ENCODE results near the gene RPS6KA4. TPM values are rescaled to one million over a fixed set of nuclear protein-coding genes. Genes with fewer than 3 reads are reported as not detected.
"Not testable (repeated sequence)": the region's sequence is repeated elsewhere in the genome, so short reads cannot be mapped to it uniquely, and the experiment has no call there.

RPS6KA4 gene
- total RNA-seq, result 10 to 100 TPM; 31.4 to 34.3 TPM

- no peaks in the 10 kb centered on the region for H3K27me3 Mint-ChIP-seq
- peaks cover 37% of the 10 kb centered on the region for H3K4me1 Mint-ChIP-seq (ENCODE audit: low read depth)
- POLR2A ChIA-PET, result interaction anchor here (1.0 to 2.8 kb wide), 5 partner anchors 10 to 90 kb away, joined by 3 to 10 read pairs (median 3); partner anchors contain the start of genes PRDX5 and TRMT112
- no peaks in the 10 kb centered on the region for H3K9me3 Mint-ChIP-seq
- intact Hi-C loops (cut with micrococcal nuclease), result loop anchor here (2.0 kb wide), 2 partner anchors 16 to 90 kb away; no protein-coding TSS in a partner anchor
- H3K36me3 Mint-ChIP-seq, result peaks cover 17% of the 10 kb centered on the region
- peak; percentile 68 for DNase-seq
- CTCF ChIA-PET, result interaction anchor here (1.0 to 1.5 kb wide), 7 partner anchors 13 to 384 kb away, joined by 3 to 5 read pairs (median 3); partner anchors contain the start of genes CCDC88B, PRDX5 and TRMT112
- H3K27ac Mint-ChIP-seq, result peak within 1 kb of the TSS; percentile 58
- peak within 1 kb of the TSS; percentile 91 for H3K4me3 Mint-ChIP-seq
These were observed at the start of gene RPS6KA4 for GRCh38 chr11:64358907-64359711. TSS of gene RPS6KA4 (plus strand) at chr11:64359162. CDS start at chr11:64359236, 74 bp downstream.

GRCh38 chr11:64312947-64313346 is 46.0 kb upstream of the RPS6KA4 start:
- H3K9me3 Mint-ChIP-seq, result no peaks in the 10 kb centered on the region
- H3K4me3 Mint-ChIP-seq, result no peak overlapping the region
- DNase-seq, result no peak
- H3K4me1 Mint-ChIP-seq (ENCODE audit: low read depth), result peaks cover 28% of the 10 kb centered on the region
- no peaks in the 10 kb centered on the region for H3K27me3 Mint-ChIP-seq
- POLR2A ChIA-PET, result no interaction called here
- H3K36me3 Mint-ChIP-seq, result peaks cover 22% of the 10 kb centered on the region
- peak overlapping the region; percentile 67 for H3K27ac Mint-ChIP-seq
- intact Hi-C loops (cut with micrococcal nuclease), result loop anchor here (10.0 kb wide), 1 partner anchor 462 kb away; the partner anchor contains the start of gene SF1
- CTCF ChIA-PET, result interaction anchor here (0.6 to 2.3 kb wide), 4 partner anchors 8 to 385 kb away, joined by 3 to 9 read pairs (median 4); partner anchors contain the start of gene ESRRA

GRCh38 chr11:64313491-64314145 is 45.3 kb upstream of the RPS6KA4 start:
- Mint-ChIP-seq H3K4me3 (no peak overlapping the region), H3K9me3 (no peaks in the 10 kb centered on the region), H3K27ac (peak overlapping the region; percentile 67), H3K36me3 (peaks cover 25% of the 10 kb centered on the region), H3K27me3 (no peaks in the 10 kb centered on the region), H3K4me1 (ENCODE audit: low read depth) (peaks cover 28% of the 10 kb centered on the region)
- POLR2A ChIA-PET, result interaction anchor here (0.5 kb wide), 1 partner anchor 55 kb away, joined by 3 read pairs; no protein-coding TSS in a partner anchor
- intact Hi-C loops (cut with micrococcal nuclease), result loop anchor here (10.0 kb wide), 1 partner anchor 461 kb away; the partner anchor contains the start of gene SF1
- CTCF ChIA-PET, result interaction anchor here (0.6 to 2.3 kb wide), 4 partner anchors 9 to 385 kb away, joined by 3 to 9 read pairs (median 4); partner anchors contain the start of gene ESRRA
- DNase-seq, result no peak

DNA sequence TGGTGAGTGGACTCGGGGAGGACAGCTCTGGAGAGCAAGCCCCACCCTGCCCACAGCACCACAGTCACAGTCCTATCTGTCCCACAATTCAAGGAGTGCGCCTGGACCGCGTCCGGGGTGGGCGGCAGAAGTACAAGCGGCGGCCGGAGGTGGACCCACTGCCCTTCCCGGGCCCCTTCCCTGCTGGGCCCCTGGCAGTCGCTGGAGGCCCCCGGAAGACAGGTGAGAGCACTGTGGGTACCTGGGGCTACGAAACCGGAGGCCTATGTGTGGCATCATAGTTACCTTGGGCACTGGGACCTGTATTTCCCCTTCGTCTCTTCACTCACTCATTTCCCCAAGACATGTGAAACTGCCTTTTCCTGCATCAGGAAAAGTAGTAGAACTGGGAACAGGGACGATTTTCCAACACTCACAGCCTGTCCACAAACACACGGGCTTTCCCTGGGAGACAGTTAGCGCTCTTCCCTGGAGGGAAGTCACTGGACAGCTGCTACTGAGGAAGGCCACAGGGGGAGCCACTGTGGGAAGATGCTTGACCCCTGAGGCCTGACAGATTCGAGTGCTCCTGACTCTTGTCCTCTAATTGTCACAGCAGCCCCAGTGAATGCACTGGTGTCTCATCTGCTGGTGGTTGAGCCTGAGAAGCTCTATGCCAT is 44.7 kb upstream of the RPS6KA4 start:
- H3K27me3 Mint-ChIP-seq, result no peaks in the 10 kb centered on the region
- CTCF ChIA-PET, result interaction anchor here (0.9 to 2.3 kb wide), 3 partner anchors 9 to 19 kb away, joined by 3 to 9 read pairs (median 4); partner anchors contain the start of gene ESRRA
- peaks cover 25% of the 10 kb centered on the region for H3K36me3 Mint-ChIP-seq
- peak overlapping the region; percentile 61 for H3K27ac Mint-ChIP-seq
- POLR2A ChIA-PET, result interaction anchor here (0.5 kb wide), 1 partner anchor 56 kb away, joined by 3 read pairs; no protein-coding TSS in a partner anchor
- peaks cover 34% of the 10 kb centered on the region for H3K4me1 Mint-ChIP-seq (ENCODE audit: low read depth)
- H3K9me3 Mint-ChIP-seq, result no peaks in the 10 kb centered on the region
- no peak overlapping the region for H3K4me3 Mint-ChIP-seq
- DNase-seq, result no peak
- intact Hi-C loops (cut with micrococcal nuclease), result loop anchor here (10.0 kb wide), 1 partner anchor 461 kb away; the partner anchor contains the start of gene SF1

- DNase-seq, result no peak
- intact Hi-C loops (cut with micrococcal nuclease), result loop anchor here (10.0 kb wide), 1 partner anchor 460 kb away; the partner anchor contains the start of gene SF1
- Mint-ChIP-seq H3K27me3 (no peaks in the 10 kb centered on the region), H3K4me3 (no peak overlapping the region), H3K9me3 (no peaks in the 10 kb centered on the region), H3K27ac (peak overlapping the region; percentile 45), H3K4me1 (ENCODE audit: low read depth) (peaks cover 38% of the 10 kb centered on the region), H3K36me3 (peaks cover 25% of the 10 kb centered on the region)
- ChIA-PET CTCF (interaction anchor here (3.0 kb wide), 1 partner anchor 14 kb away, joined by 12 read pairs; the partner anchor contains the start of gene CATSPERZ), POLR2A (no interaction called here)
These were observed 44.0 kb upstream of the RPS6KA4 start for GRCh38 chr11:64314805-64315561.

- not testable (repeated sequence) for DNase-seq, H3K9me3 Mint-ChIP-seq, H3K27me3 Mint-ChIP-seq
- intact Hi-C loops (cut with micrococcal nuclease), result loop anchor here (10.0 kb wide), 1 partner anchor 459 kb away; the partner anchor contains the start of gene SF1
- Mint-ChIP-seq H3K36me3 (peaks cover 26% of the 10 kb centered on the region), H3K4me3 (peak overlapping the region; percentile 92), H3K4me1 (ENCODE audit: low read depth) (peaks cover 38% of the 10 kb centered on the region), H3K27ac (peak overlapping the region; percentile 99)
- CTCF ChIA-PET, result interaction anchor here (1.1 to 5.3 kb wide), 6 partner anchors 11 to 109 kb away, joined by 6 to 97 read pairs (median 12); partner anchors contain the start of genes CATSPERZ, CCDC88B, ESRRA and FERMT3
- POLR2A ChIA-PET, result interaction anchor here (0.6 to 2.8 kb wide), 8 partner anchors 9 to 549 kb away, joined by 3 to 24 read pairs (median 12); partner anchors contain the start of genes ESRRA and FERMT3
These were observed 43.1 kb upstream of the RPS6KA4 start for GRCh38 chr11:64315667-64316526.

DNA sequence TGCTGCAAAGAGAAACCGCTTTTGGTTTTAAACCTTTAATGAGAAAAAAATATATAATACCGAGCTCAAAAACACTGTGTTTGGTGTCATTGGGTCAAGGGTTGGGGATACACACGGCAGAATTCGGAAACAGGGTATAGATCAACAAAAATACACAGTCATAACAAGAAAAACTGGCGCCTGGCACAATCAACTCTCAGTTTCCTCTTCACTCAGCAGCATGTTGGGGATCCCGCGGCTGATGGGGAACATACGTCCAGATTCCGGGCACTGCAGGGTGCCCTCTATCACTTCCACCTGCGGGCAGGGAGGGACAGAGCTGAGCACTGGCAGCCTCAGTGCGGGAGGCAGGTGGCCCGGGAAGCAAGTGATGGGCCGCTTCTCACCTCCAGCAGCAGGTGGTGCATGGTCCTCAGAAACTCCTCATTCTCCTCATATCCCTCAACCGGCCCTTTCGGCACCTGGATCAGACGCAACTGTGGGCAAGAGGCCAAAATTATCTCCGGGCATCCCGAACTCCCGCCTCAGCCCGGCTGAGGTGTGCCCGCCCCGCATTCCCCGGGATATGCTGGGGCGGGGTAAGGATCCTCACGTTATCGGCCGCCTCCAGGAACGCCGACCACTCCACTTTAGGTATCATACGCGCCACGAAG is 42.2 kb upstream of the RPS6KA4 start:
- no peaks in the 10 kb centered on the region for H3K9me3 Mint-ChIP-seq
- H3K4me3 Mint-ChIP-seq, result peak overlapping the region; percentile 92
- H3K27me3 Mint-ChIP-seq, result no peaks in the 10 kb centered on the region
- H3K4me1 Mint-ChIP-seq (ENCODE audit: low read depth), result peaks cover 36% of the 10 kb centered on the region
- H3K36me3 Mint-ChIP-seq, result peaks cover 33% of the 10 kb centered on the region
- POLR2A ChIA-PET, result interaction anchor here (0.6 to 2.8 kb wide), 17 partner anchors 10 to 548 kb away, joined by 3 to 24 read pairs (median 5); partner anchors contain the start of genes BAD, ESRRA, FERMT3 and FKBP2
- peak; percentile 62 for DNase-seq
- H3K27ac Mint-ChIP-seq, result peak overlapping the region; percentile 99
- CTCF ChIA-PET, result interaction anchor here (0.6 to 5.3 kb wide), 17 partner anchors 9 to 563 kb away, joined by 3 to 97 read pairs (median 8); partner anchors contain the start of genes CATSPERZ, CCDC88B, ESRRA and FERMT3
- intact Hi-C loops (cut with micrococcal nuclease), result loop anchor here (1.0 to 10.0 kb wide), 6 partner anchors 11 to 458 kb away; partner anchors contain the start of genes CCDC88B, ESRRA, FKBP2 and SF1

GRCh38 chr11:64317325-64317960 is 41.5 kb upstream of the RPS6KA4 start, which contains the start of gene TRMT112:
TSS of gene TRMT112 (minus strand) at chr11:64317559. CDS start at chr11:64317526, 33 bp downstream.
- H3K4me1 Mint-ChIP-seq (ENCODE audit: low read depth), result peaks cover 35% of the 10 kb centered on the region
- ChIA-PET CTCF (interaction anchor here (0.6 to 5.3 kb wide), 24 partner anchors 10 to 562 kb away, joined by 3 to 97 read pairs (median 6); partner anchors contain the start of genes CATSPERZ, CCDC88B, ESRRA and FERMT3), POLR2A (interaction anchor here (0.6 to 2.8 kb wide), 20 partner anchors 10 to 132 kb away, joined by 3 to 24 read pairs (median 5); partner anchors contain the start of genes BAD, CCDC88B, ESRRA and FERMT3)
- intact Hi-C loops (cut with micrococcal nuclease), result loop anchor here (1.0 to 10.0 kb wide), 6 partner anchors 12 to 457 kb away; partner anchors contain the start of genes CCDC88B, ESRRA, FKBP2 and SF1
- no peaks in the 10 kb centered on the region for H3K27me3 Mint-ChIP-seq
- H3K9me3 Mint-ChIP-seq, result no peaks in the 10 kb centered on the region
- peak within 1 kb of the TSS; percentile 99 for H3K27ac Mint-ChIP-seq
- H3K36me3 Mint-ChIP-seq, result peaks cover 35% of the 10 kb centered on the region
- DNase-seq, result peak; percentile 98
- peak within 1 kb of the TSS; percentile 92 for H3K4me3 Mint-ChIP-seq
